PC-3 (cell line): ENCODE data around the gene SKOR1.

Experiments used
- EZH2 ChIP-seq: fragments of 300-600 bp; sonication (generic); IDR thresholded peaks from one replicate; pipeline ENCODE4 v1.6.1; 2017; ENCODE audit warnings: antibody characterized with exemption, mild to moderate bottlenecking, low read length; ENCODE audit not compliant: unreplicated experiment
- EZH2phosphoT487 ChIP-seq: fragments of 300-600 bp; sonication (generic); IDR thresholded peaks from 2 replicates; pipeline ENCODE4 v1.6.1; 2018; ENCODE audit warnings: mild to moderate bottlenecking, antibody characterized with exemption, low read length, borderline replicate concordance
- TF ChIP-seq, protein P1 (sequence below): fragments of 300-600 bp; sonication (generic); conservative IDR thresholded peaks from 2 replicates; pipeline ENCODE4 v1.5.1; 2017; ENCODE audit warnings: antibody characterized with exemption, low read depth, mild to moderate bottlenecking, low read length

DNA sequence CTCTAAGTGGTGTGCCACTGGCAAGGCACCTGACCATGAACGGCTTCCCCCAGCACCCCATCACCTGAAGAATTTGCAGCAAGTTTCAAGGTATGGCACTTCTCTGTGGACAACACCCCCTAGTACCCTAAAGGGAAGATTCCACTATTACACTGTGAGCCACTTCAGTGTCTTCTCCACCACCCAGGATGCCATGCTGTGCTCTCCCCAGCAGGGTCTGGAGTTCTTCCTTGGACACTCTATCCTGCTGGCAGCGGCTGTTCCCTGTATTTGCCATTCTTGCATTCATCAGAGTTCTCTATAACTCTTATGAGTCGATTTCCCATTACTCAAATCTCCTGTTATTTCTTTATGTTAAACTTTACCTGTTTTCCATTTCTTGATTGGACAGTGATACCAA lies 48.5 kb downstream of the SKOR1 start:
- TF ChIP-seq, protein P1, sequence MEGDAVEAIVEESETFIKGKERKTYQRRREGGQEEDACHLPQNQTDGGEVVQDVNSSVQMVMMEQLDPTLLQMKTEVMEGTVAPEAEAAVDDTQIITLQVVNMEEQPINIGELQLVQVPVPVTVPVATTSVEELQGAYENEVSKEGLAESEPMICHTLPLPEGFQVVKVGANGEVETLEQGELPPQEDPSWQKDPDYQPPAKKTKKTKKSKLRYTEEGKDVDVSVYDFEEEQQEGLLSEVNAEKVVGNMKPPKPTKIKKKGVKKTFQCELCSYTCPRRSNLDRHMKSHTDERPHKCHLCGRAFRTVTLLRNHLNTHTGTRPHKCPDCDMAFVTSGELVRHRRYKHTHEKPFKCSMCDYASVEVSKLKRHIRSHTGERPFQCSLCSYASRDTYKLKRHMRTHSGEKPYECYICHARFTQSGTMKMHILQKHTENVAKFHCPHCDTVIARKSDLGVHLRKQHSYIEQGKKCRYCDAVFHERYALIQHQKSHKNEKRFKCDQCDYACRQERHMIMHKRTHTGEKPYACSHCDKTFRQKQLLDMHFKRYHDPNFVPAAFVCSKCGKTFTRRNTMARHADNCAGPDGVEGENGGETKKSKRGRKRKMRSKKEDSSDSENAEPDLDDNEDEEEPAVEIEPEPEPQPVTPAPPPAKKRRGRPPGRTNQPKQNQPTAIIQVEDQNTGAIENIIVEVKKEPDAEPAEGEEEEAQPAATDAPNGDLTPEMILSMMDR = no peak
- TF ChIP-seq EZH2 (no peak), EZH2phosphoT487 (no peak)
